ENCODE results near the gene RAB14.

- TF ChIP-seq ATF1 (CRISPR knock-in tag; IDR thresholded peaks at IDR 0.05), result no peak
- TF ChIP-seq CTCF (IDR thresholded peaks at IDR 0.05), result no peak
- no peak for TF ChIP-seq IRF2 (CRISPR knock-in tag; IDR thresholded peaks at IDR 0.05; ENCODE audit: borderline replicate concordance, low read depth)
- no peak for TF ChIP-seq MLX (CRISPR knock-in tag; IDR thresholded peaks at IDR 0.05)
- TF ChIP-seq ZNF512 (CRISPR knock-in tag; IDR thresholded peaks at IDR 0.05; ENCODE audit: borderline replicate concordance), result no peak
- no peak for TF ChIP-seq MXD4 (CRISPR knock-in tag; IDR thresholded peaks at IDR 0.05; ENCODE audit: borderline replicate concordance)
- no peak for TF ChIP-seq MAX (CRISPR knock-in tag; IDR thresholded peaks at IDR 0.05)
- TF ChIP-seq ATF2 (CRISPR knock-in tag; IDR thresholded peaks at IDR 0.05; ENCODE audit: borderline replicate concordance, low read depth), result no peak
These were observed 26.2 kb upstream of the RAB14 start for GRCh38 chr9:121227862-121228261.
